G401.6 (cell line): ENCODE data around the gene CPTP.

Experiments
- FAIRE-seq: peaks from 2 replicates; lab custom pipeline; 2012; peaks lifted over from hg19 to GRCh38; lab: Jason Lieb, UNC

The CPTP gene

DNA sequence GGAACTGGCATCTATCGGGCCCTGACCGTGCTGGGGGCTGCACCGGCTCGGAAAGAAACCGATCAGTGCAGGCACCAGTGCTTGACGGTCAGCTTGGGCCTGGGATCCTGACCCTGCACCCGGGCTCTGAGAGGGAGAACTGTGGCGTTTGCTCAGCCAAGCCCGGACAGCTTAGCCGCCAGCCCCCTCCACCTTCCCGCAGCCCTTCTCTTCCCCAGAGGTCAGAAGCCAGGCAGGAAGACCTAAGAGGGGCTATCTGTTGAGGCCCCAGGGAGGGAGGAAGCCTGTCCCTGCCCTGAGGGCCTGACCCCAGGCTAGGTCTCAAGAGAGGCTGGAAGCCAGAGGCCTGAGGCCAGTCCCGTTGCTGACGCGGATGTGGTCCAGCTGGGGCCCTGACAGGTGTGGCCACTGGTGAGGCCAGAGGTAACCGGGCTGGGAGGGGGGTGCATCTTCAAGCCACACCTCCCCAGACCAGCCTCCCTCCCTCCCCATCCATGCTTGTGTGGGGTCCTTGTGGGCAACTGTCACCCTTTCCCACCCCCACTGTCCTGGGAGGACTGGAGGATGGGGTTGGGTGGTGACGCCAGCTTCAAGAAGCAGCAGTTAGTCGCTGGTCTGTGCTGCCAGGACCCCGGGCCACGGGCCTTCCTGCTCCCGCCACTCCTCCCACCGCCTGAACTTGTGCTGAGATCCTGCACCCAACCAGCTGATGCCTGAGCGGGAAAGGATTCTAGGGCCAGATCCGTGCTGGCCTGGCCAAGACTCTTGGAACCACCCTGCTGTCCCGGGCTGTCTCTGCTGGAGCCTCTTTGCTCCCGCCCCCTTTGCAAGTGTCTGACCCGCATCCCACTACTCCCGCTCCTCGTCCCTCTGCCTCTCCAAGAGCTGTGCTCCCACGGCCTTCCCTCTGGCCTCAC is 27.2 kb downstream of the CPTP start:
- FAIRE-seq, result no peak

DNA sequence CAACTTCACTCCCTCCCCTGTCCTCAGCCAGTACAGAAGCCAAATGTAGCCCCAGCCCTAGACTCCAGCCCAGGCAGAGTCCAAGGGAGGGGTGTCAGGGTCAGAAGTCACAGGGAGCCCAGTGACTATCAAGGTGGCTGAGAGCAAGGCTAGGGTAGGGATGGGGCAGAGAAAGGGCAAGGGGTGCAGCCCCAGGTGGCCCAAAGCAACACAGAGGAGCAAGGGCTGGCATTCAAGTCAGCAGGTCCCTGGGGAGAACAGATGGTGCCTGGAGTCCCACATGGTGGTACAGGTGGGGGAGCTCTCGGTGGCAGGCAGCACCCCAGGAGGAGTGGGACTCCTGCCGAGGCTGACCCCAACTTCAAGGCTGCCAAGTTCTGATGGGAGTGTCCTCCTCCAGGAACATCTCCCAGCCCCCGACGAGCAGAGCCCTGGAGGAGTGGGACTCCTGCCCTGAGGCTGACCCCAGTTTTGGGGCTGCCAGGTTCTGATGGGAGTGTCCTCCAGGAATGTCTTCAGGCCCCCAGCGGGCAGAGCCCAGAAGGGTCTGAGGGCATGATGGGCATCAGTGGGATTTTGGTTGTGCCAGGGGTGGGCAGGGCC is 28.3 kb downstream of the CPTP start:
- FAIRE-seq, result no peak

DNA sequence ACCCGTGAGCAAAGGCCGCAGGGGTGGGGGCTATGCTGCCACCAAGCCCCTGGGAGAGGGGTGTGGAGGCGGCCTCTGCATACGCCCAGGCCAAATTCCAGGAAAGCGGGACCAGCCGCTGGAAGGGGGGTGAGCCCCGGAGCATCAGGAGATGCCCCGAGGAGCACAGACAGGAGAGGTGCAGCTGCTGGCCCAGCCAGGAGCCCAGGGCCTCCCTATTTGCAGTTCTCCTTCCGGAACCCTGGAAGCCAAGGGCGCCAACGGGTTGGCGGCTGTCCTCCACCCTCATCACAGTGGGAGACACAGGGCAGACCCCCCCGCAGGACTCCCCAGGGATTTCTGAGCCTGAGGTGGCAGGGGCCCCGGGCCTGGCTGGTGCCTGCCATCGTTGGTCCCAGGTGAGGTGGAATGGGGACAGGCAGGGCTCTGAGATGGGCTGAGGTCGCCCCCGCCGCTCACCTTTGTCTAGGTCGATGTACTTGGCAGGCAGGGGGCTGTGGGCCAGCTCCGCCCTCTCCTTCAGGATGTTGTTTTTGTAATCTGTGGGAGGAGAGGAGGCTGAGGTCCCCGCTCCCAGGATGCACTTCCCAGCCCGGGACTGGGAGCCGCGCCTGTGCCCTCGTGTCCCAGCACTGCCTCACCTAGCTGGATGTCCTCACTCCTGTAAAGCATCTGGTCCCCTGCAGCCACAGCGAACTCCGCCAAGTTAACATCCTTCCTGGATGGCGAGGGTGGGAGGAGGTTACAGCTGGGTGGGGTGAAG is 29.0 kb downstream of the CPTP start:
- FAIRE-seq, result no peak

DNA sequence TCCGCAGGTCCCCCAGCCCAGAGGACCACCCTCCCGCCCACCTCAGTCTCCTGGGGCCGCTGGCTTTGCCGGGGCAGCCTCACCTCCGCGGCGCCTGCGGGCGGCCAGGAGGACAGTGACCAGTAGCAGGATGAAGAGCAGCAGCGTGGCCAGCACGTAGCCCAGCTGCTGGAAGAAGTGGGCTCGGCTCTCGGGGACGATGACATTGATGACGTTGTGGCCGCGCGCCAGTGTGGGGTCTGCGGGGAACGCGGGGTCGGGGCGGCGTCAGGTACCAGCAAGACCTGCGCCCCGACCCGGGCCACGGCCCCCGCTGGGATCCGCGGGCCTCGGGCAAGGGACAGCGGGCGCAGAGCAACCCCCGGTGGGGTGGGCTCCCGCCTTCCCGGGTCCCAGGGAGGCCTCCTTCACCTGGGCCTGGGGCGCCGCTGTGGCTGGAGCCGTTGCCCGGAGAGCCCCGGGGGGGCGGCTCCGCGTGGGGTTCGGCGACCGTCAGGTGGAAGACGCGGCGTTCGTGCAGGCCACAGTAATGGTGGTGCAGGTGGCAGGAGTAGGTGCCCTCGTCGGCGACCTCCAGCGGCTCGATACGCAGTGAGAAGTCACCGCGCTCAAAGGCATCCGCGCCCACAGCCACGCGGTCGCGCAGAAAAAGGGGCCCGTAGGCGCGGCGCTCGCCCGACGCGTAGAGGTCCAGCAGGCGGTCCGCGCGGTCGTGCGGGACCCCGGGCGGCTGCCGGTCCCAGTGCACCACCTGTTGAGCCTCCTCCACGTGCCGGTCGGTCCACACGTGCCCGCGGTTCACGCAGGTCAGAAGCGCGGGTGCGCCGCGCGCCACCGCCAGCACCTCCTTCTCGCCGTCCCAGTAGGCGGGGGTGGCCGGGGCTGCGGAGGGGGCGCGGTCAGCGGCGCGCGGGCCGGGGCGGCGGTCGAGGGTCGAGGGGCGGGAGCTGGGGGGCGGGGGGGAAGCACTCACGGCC is 30.0 kb downstream of the CPTP start:
- FAIRE-seq, result no peak

DNA sequence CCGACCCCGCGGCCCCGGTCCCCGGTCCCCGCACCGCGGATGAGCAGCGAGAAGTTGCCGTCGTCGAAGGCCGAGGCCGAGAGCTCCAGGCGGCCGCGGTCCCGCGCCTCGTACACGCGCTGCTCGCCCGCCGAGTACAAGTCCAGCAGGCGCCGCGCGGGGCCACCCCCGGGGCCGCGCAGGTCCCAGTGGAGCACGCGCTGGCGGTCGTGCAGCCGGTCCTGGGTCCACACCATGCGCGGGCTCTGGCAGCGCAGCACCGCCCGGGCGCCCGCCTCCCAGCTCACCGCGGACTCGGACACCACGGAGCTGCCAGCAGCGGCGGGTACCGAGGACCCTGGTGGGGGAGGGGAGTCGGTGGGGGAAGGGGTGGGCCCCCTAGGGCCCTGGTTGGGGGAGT is 30.8 kb downstream of the CPTP start:
- FAIRE-seq, result no peak

DNA sequence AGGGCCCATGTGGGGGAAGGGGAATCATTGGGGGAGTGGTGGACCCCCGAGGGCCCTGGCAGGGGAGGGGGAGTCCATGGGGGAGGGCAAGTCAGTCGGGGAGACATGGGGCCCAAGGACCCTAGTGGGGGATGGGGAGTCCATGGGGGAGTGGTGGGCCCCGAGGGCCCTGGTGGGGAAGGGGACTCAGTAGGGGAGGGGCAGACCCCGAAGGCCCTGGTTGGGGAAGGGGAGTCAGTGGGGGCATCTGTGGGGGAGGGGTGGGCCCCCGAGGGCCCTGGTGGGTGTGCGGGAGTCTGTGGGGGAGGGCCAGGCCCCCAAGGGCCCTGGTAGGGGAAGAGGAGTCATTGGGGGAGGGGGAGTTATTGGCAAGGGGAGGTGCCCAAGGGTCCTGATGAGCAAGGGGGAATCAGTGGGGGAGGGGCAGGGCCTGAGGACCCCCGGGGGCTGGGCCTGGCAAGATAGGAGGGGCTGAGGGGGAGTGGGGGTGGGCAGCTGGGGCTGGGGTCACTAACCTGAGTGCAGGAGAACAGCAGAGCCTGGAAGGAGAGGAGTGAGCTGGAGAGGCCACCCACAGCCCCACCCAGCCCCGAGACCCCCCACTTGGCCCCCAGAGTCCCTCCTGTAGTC is 31.7 kb downstream of the CPTP start:
- no peak for FAIRE-seq

DNA sequence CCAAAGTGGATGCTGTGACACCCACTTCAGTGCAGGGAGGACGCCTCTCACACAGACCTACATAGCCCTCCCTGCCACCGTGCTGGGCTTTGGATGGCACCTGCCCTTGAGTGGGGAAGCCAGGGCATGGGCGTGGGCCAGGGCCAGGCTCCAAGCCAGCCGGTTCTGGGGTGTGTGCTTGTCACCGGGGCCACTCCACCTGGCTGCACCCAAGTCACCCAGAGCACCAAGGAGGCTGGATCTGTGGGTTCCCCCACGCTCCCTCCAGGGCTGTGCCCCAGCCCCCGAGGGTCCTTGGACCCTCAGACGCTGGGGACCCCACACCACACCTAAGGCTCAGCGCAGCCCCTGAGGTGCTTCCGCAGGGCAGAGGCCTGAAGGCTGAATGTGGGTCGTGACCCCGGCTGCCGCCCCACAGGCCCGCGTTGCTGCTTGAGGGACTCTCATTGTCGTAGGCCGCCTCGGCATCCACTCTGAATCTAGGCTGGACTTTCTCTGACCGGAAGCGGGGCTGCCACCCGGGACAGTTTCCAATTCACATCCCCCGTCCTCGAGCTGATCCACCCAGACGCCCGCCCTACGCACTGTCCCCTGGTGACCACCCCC is 32.3 kb downstream of the CPTP start:
- no peak for FAIRE-seq

DNA sequence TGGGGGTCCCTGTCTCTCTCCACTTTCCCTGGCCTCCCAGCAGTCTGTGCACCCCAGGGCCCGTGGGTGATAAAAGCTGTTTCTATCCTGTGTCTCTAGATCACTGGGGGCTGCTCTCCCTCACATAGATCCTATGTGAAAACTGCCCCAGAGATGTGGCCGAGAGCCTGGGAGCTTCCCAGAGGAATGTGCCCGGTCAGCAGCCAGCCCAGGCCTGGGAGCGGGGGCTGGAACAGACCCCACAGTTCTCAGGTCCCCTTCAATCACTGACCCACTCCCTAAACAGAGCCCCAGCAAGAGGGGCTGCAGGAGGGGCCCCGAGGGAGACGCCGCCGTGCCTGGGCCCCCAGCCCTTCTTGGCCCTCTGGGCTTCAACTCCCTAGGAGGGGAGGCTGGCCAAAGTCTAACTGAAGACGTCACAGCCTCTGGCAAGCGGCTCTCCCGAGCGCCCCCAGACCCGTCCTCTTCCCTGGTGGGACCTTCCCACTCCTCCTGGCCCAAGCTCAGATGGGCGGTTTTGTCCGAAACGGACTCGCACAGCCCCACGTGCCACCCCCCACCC is 33.4 kb downstream of the CPTP start:
- FAIRE-seq, result no peak

DNA sequence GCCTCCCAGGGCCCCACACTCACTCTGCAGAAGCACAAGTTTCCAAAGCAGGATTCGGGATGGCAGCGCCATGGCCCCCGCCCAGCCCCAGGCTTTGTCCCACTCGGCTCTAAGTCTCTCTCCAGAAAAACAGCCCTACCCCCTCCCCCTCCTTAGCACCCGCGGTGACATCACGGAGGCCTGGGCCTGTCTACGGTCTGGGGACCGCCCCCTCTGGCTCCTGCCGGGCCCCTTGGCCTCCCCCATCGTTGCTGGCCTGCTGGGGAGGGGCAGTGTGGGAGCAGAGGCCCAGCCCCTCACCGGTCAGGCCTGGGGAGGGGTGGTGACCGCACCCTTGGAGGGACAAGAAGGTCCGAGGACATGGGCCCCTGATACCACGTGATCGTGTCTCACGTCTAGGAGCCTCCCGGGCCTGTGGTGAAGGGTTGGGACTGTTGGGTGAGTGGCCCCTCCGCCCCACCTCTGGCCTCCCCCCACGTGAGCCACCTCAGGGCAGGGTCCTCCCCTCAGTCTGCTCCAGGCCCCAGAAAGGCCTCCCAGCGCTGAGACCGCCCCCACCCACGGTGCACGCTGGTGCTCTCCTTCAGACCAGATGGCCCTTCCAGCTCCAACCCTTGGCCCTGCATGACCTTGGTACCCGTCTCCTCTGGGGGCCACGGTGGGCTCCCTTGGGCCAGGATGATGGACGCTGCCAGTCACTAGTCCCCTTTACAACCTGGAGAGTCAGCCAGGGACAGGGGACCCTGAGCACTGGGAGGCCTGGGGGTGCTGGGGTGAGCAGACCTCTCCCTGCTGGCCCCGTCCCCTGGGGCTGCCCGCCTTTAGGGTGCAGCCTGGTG is 34.0 kb downstream of the CPTP start, which contains the start of gene MXRA8:
MXRA8 (minus strand) TSS at position 123 of the 839 bp plus-strand sequence; CDS start at position 72, 51 bp downstream.
- no peak for FAIRE-seq

DNA sequence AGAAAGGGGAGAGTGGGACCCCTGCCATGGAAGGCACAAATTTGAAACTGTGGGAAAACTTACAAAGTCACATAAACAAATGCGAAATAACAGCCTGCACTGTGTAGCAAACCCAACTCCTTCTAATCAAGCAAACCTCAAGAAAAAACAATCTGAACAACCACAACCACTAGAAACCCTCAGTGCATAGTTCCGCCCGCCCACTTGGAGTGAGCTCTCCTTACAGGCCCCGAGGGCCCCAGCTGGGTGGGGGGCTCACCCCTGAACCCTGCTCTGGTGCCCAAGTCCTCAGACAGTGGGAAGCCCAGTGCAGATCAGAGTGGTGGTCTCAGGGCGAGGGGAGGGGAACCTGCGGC is 34.7 kb downstream of the CPTP start:
- no peak for FAIRE-seq

DNA sequence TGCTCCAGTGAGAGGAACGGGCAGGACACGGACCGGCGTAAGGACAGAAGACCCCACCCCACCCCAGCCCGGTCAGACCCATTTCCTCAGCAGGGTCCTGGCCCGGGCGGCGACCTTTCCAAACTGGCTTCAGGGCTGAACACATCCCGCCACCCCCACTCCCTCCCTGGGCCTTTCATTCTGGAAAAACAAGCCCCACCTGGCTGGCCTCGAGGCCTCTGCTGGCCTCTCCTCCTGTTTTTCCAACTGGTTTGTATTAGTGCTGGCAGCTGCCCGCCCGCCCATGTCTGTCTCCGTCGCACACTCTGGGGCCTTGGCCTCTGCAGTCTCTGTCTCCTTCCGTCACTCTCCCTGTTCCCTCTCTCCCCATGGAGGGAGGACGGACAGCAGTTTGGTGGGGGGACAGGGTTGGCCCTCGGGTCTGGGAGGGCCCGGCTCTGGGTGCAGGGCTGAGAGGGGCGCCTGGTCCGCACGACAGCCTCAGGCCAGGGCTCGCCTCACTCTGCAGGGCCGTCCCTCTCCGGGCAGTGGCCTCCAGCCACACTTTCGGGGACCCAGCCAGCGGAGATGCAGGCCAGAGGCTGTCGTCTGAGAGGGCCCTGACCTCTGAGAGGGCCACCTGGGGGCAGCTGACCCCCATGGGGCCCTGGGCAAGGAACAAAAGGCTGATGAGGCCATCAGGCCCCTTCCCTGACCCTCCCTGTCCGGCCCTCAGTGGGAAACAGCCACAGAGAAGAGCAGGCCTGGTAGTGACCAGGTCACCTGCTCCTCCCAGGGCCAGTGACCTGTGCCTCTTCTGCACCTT is 35.3 kb downstream of the CPTP start:
- no peak for FAIRE-seq

DNA sequence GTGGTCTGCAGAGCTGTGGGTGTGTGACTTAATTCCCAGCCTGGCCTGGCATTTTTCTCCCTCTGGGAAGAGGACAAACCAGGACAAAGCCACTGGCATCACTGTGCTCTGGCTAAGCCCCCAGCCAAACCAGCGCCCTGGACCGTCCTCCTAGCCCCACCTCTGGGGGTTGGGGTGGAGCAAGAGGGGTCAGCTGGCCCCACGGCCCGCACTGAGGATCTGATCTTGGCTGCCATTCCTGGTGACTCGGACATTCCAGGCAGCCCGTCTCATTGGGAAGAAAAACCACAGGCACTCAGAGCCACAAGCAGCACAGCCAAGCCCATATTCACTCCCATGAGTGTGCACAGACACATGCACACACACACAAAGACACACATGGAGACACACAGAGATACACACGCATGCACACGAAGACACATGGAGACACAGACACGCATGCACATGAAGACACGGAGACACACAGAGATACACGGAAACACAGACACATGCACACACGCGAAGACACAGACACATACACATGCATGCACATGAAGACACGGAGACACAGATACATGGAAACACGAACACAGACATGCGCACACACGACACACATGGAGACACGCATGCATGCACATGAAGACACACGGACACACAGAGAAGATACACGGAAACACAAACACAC is 36.0 kb downstream of the CPTP start:
- no peak for FAIRE-seq

DNA sequence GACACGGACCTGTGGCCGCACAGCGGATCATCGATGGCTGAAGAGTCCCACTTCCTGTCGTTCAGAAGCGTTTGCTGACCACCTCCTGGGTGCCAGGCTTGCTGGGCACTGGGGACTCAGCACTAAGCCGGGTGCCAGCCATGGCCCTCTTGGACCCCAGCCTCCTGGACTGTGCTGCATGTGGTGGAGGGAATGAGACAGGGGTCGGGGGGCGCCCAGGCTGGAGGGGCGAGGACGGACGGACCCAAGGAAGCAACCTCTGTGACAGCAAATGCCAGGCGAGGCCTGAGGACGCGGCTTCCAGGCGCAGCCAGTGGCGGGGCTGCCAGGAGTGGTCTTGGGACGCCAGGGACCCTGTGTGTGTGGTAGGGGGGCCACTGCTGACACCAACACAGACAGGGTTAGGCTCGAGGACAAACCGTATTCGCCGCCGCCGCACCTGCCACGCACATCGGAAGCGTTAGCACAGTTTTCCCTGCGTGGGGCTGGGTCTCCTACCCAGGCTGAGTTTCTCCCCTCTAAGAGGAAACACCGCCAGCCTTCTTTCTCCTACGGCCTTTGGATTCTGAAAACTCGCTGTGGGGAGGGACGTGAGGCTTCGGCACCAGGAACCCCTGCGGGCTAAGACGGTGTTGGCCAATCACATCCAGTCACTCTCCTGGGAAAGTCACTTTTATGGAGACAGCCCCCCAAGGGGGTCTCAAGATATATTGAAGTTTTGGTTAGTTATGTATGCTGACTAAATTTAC is 36.8 kb downstream of the CPTP start:
- no peak for FAIRE-seq

DNA sequence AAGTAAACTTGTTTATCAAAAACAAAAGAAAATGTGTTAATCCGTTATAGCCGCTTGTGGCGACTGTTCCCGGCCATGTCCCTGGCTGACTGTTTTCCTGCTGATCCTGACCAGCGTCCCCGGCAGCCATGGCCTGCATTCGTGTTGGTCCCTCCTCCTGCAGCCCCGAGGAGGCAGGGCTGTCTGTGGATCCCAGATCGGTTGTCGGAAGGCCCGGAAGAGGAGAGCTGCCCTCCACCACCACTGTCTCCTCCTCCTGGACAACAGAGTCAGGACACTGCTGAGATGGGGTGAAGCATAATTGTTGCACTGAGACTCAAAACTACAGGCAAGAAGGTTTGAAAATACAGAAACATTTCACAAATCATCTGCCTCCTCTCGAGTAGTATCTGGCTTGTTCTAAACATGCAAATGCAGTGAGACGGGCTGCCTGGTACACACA is 37.4 kb downstream of the CPTP start:
- FAIRE-seq, result no peak

DNA sequence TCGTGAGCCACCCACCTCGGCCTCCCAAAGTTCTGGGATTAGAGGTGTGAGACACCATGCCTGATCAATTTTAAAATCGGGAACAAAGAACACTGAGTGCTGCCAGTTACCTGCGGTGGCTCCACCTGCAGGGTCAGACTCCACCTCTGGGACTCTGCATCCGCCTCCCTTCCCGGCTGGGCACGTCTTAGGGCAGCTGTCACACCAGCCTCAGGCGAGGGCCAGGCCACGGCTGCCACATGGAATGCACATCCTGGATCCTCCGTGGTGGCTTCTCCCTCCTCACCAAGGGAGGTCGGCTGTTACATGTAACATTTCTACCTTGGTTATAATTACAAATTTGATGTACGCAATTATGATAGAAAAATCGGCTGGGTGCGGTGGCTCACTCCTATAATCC is 39.7 kb downstream of the CPTP start:
- no peak for FAIRE-seq

DNA sequence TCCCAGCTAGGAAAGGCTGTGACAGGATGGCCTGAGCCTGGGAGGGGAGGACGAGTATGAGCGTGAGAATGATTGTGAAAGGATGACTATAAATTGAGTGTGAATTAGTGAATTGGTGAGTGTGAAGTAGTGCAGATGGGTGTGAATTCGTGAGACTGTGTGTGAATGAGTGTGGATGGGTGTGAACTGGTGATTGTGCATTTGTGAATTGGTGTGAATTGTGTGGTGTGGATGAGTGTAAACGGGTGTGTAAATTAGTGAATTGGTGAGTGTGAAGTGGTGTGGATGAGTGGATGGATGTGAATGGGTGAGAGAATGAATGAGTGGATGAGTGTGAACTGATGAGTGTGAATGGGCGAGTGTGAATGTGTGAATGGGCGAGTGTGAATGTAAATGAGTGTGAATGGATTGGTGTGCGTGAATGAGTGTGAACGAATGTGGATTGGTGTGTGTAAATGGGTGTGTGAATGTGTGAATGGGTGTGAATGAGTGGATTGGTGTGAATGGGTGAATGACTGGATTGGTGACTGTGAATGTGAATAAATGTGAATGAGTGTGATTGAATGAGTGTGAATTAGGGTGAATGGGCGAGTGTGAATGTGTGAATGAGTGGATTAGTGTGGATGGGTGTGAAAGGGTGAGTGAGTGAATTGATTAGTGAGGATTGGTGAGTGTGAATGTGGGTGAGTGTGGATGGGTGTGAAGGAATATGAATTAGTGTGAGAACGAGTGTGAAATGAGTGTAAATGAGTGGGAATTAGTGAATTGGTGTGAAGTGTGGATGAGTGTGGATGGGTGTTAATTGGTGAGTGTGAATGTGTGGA is 41.5 kb downstream of the CPTP start:
- FAIRE-seq, result no peak

DNA sequence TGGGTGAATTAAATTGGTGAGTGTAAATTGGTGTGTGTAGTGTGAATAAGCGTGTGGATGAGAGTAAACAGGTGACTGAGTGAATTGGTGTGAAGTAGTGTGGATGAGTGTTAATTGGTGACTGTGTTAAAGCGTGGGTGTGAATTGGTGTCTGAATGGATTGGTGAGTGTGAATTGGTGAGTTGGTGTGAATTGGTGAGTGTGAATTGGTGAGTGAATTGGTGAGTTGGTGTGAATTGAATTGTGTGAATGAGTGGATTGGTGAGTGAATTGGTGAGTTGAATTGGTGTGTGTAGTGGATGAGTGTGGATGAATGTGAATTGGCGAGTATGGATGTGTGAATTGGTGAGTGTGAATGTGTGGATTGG is 42.1 kb downstream of the CPTP start:
- no peak for FAIRE-seq
